ENCODE results near the gene KLHL1. TPM values are rescaled to one million over a fixed set of nuclear protein-coding genes. Genes with fewer than 3 reads are reported as not detected.
A peak's percentile ranks its signal among the peaks of the same experiment; 100 is the strongest.

Gene KLHL1
- polyA plus RNA-seq, 1 of the 3 experiments (the other 2 are of a cell fraction), result not detected

DNA sequence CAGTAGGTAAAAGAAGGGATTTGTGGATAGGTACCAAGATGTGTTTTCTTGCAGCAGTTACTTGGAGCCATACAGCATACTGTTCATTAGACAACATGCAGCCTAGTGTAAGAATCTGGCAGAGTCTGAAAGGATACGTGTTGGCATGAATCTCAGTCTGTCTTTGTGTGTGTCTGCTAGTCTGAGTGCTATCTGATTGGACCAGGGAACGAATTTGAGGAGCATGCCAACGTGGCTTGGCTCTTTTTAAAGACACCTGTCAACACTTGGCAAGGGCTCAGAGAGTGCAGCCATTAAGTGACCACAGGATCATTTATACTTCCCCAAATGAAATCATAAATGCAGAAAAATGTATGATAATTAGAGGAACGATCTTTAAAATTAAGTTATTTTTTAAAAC, 28.2 kb downstream of the KLHL1 start:
- Histone ChIP-seq H3K27ac (ENCODE audit: low read depth in 2 of 2, low read length in 1 of 2) (no peak overlapping the region), H2AFZ (ENCODE audit: low read depth) (no peak overlapping the region), H3K4me3 (ENCODE audit: low read depth in 2 of 2, low read length in 1 of 2) (no peak overlapping the region), H3F3A (replicated peaks; ENCODE audit: insufficient read depth) (no peaks in the 10 kb centered on the region), H3K36me3 (replicated peaks in 1 of 2; ENCODE audit: control insufficient read depth in 1 of 2, insufficient read depth in 2 of 2, low read length in 1 of 2) (no peaks in the 10 kb centered on the region), H3K4me2 (no peak overlapping the region), H4K20me1 (ENCODE audit: insufficient read depth) (no peaks in the 10 kb centered on the region), H3K27me3 (ENCODE audit: insufficient read depth) (no peaks in the 10 kb centered on the region), H3K9ac (no peak overlapping the region), H3K9me2 (no peaks in the 10 kb centered on the region), H3K4me1 (ENCODE audit: control insufficient read depth in 1 of 2, insufficient read depth in 2 of 2, low read depth in 1 of 2, low read length in 1 of 2) (peaks cover 0 to 4% of the 10 kb centered on the region in 2 experiments; a peak in 1 of 4 replicates), H3K79me2 (ENCODE audit: insufficient read depth) (no peaks in the 10 kb centered on the region), H3K9me3 (no peaks in the 10 kb centered on the region)
- 4% methylated on average over 4 of the region's 4 CpGs for WGBS (ENCODE audit: low lambda C conversion rate)
- TF ChIP-seq SMC3 (IDR thresholded peaks at IDR 0.05; ENCODE audit: low read depth, low read length) (no peak), RCOR1 (IDR thresholded peaks at IDR 0.05; ENCODE audit: low read length) (peak; percentile 66; the same call in 1 of the 2 replicates)
- ChIA-PET CTCF (no interaction called here), POLR2A (no interaction called here)
- DNase-seq, result peak; percentile 3

DNA sequence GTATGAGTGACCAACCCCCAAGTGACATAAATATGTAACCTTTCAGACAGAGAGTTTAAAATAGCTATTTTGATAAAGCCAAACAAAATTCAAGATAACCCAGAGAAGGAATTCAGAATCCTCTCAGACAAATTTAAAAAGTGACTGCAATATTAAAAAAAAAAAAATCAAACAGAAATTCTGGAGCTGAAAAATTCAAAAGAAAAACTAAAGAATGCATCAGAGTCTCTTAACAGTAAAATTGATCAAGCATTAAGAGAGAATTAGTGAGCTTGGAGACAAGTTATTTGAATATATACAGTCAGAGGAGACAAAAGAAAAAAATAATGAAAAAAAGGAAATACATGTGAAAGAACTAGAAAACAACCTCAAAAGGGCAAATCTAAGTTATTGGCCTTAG, 53.7 kb downstream of the KLHL1 start:
- TF ChIP-seq MEF2A (IDR thresholded peaks at IDR 0.05; ENCODE audit: borderline replicate concordance, low read depth), result no peak
- no peak overlapping the region for H3K27ac ChIP-seq (ENCODE audit: low read depth in 2 of 2, low read length in 1 of 2)
- no peak for DNase-seq
- H3F3A ChIP-seq (replicated peaks; ENCODE audit: insufficient read depth), result no peaks in the 10 kb centered on the region
- POLR2A ChIA-PET, result no interaction called here
- H3K27me3 ChIP-seq (ENCODE audit: insufficient read depth), result no peaks in the 10 kb centered on the region
- no peaks in the 10 kb centered on the region for H3K79me2 ChIP-seq (ENCODE audit: insufficient read depth)
- H3K4me3 ChIP-seq (ENCODE audit: low read depth in 2 of 2, low read length in 1 of 2), result no peak overlapping the region
- H3K4me1 ChIP-seq (ENCODE audit: control insufficient read depth in 1 of 2, insufficient read depth in 2 of 2, low read depth in 1 of 2, low read length in 1 of 2), result no peaks in the 10 kb centered on the region
- H3K9me3 ChIP-seq, result no peaks in the 10 kb centered on the region
- H3K9ac ChIP-seq, result no peak overlapping the region
- H3K9me2 ChIP-seq, result no peaks in the 10 kb centered on the region
- CTCF ChIA-PET, result interaction anchor here (0.7 to 0.9 kb wide), 2 partner anchors 50 to 513 kb away, joined by 3 read pairs; no protein-coding TSS in a partner anchor
- H4K20me1 ChIP-seq (ENCODE audit: insufficient read depth), result no peaks in the 10 kb centered on the region
- H2AFZ ChIP-seq (ENCODE audit: low read depth), result no peak overlapping the region
- H3K4me2 ChIP-seq, result no peak overlapping the region
- H3K36me3 ChIP-seq (replicated peaks in 1 of 2; ENCODE audit: control insufficient read depth in 1 of 2, insufficient read depth in 2 of 2, low read length in 1 of 2), result no peaks in the 10 kb centered on the region

DNA sequence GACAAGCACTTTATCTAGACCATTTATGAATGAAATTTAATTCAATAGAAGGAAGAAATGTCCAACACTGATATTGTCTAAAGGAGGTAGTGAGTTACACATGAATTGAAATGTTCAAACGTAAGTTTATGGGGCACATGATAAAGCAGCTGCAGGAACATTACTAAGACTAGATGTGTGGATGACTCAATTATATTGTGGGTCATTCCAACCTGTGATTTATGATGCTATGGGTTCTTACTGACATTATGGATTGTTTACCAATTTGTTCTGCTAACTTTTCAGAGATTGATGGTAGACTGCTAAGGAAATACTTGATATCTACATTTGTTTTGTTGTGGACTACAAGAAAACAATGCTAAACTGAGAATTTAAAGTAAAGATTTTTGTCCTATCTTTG, 56.7 kb downstream of the KLHL1 start:
- Histone ChIP-seq H3K9me3 (no peaks in the 10 kb centered on the region), H3K27ac (ENCODE audit: low read depth in 2 of 2, low read length in 1 of 2) (no peak overlapping the region), H4K20me1 (ENCODE audit: insufficient read depth) (no peaks in the 10 kb centered on the region), H3K9me2 (no peaks in the 10 kb centered on the region), H3K4me2 (no peak overlapping the region), H3K79me2 (ENCODE audit: insufficient read depth) (no peaks in the 10 kb centered on the region), H3K4me3 (ENCODE audit: low read depth in 2 of 2, low read length in 1 of 2) (no peak overlapping the region), H3F3A (replicated peaks; ENCODE audit: insufficient read depth) (no peaks in the 10 kb centered on the region), H3K4me1 (ENCODE audit: control insufficient read depth in 1 of 2, insufficient read depth in 2 of 2, low read depth in 1 of 2, low read length in 1 of 2) (no peaks in the 10 kb centered on the region), H3K36me3 (replicated peaks in 1 of 2; ENCODE audit: control insufficient read depth in 1 of 2, insufficient read depth in 2 of 2, low read length in 1 of 2) (no peaks in the 10 kb centered on the region), H3K27me3 (ENCODE audit: insufficient read depth) (no peaks in the 10 kb centered on the region), H3K9ac (no peak overlapping the region), H2AFZ (ENCODE audit: low read depth) (no peak overlapping the region)
- CTCF ChIA-PET, result no interaction called here
- POLR2A ChIA-PET, result no interaction called here
- WGBS (ENCODE audit: low lambda C conversion rate), result 40% methylated on average over 1 of the region's 1 CpG
- no peak for DNase-seq
- TF ChIP-seq POLR2AphosphoS5 (IDR thresholded peaks at IDR 0.05; ENCODE audit: low read depth, low read length), result no peak
- TF ChIP-seq, protein P1, sequence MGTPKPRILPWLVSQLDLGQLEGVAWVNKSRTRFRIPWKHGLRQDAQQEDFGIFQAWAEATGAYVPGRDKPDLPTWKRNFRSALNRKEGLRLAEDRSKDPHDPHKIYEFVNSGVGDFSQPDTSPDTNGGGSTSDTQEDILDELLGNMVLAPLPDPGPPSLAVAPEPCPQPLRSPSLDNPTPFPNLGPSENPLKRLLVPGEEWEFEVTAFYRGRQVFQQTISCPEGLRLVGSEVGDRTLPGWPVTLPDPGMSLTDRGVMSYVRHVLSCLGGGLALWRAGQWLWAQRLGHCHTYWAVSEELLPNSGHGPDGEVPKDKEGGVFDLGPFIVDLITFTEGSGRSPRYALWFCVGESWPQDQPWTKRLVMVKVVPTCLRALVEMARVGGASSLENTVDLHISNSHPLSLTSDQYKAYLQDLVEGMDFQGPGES (IDR thresholded peaks at IDR 0.05; ENCODE audit: low read depth, low read length), result no peak
- TF ChIP-seq RAD21 (IDR thresholded peaks at IDR 0.05; ENCODE audit: low read length), result no peak
- TF ChIP-seq, protein P2, sequence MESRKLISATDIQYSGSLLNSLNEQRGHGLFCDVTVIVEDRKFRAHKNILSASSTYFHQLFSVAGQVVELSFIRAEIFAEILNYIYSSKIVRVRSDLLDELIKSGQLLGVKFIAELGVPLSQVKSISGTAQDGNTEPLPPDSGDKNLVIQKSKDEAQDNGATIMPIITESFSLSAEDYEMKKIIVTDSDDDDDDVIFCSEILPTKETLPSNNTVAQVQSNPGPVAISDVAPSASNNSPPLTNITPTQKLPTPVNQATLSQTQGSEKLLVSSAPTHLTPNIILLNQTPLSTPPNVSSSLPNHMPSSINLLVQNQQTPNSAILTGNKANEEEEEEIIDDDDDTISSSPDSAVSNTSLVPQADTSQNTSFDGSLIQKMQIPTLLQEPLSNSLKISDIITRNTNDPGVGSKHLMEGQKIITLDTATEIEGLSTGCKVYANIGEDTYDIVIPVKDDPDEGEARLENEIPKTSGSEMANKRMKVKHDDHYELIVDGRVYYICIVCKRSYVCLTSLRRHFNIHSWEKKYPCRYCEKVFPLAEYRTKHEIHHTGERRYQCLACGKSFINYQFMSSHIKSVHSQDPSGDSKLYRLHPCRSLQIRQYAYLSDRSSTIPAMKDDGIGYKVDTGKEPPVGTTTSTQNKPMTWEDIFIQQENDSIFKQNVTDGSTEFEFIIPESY (IDR thresholded peaks at IDR 0.05; ENCODE audit: borderline replicate concordance, low read depth), result no peak
- no peak for TF ChIP-seq YY1 (IDR thresholded peaks at IDR 0.05; ENCODE audit: low read depth)
- no peak for TF ChIP-seq EZH2phosphoT487 (IDR thresholded peaks at IDR 0.05; ENCODE audit: borderline replicate concordance, low read depth)
- no peak for TF ChIP-seq ELF1 (IDR thresholded peaks at IDR 0.05)
